HG02763 (cell line): Measurements from ENCODE around the gene GORASP2.

Experiments
- ATAC-seq: cut with Tn5 transposase; IDR thresholded peaks from one replicate; pipeline ENCODE4 v1.9.1; 2021; ENCODE audit warnings: mild to moderate bottlenecking, moderate library complexity; ENCODE audit not compliant: unreplicated experiment

GORASP2 gene

DNA sequence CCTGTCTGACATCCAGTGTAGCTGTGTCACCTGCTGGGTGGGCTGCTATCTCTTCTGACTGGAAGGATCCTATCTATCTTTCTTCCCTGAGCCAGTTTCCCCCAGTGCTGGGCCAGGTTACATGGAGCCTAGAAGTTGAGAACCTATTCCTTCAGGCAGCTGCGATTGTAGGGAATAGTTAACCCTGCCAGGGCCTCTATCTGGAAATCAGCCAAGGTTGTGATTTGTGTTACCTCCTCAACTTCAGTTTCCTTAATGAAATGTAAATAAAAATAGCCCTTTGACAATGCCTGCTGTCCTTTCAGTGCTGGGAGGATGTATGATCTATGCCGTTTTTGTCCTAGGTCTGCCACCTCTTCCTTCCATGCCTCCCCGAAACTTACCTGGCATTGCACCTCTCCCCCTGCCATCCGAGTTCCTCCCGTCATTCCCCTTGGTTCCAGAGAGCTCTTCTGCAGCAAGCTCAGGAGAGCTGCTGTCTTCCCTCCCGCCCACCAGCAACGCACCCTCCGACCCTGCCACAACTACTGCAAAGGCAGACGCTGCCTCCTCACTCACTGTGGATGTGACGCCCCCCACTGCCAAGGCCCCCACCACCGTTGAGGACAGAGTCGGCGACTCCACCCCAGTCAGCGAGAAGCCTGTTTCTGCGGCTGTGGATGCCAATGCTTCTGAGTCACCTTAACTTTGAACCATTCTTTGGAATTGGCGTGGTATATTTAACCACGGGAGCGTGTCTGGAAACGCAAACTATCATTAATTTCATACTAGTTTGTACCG lies 36.6 kb downstream of the GORASP2 start:
- ATAC-seq, result no peak

DNA sequence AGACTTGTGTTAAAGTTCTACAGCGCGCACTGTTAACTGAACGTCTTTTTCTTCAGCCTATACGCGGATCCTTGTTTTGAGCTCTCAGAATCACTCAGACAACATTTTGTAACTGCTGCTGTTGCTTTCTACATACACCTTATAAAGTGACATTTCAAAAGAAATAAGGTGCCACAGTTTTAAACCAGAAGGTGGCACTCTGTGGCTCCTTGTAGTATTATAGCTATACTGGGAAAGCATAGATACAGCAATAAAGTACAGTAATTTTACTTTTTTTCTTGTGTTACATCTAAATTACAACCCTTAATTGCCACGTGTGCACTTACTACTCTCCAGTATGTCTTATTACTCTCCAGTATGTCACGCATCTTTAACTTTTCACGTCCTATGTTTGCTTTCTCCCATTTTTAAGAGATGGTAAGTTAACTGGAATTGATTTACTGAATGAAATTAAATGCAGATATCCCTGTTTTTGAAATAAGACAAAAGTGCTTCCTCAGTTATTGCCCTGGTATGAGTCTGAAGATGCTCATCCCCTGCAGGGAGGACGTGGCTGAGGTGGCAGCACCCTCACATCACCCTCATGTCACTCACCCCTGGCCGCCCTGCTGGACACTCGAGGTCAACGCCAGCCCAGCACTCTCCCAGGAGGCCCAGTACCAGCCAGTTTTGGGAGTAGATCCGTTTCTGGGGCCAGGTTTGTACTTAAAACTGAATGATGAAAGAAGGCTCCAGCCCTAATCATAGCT lies 37.8 kb downstream of the GORASP2 start:
- ATAC-seq, result no peak

- no peak for ATAC-seq
These were observed 38.5 kb downstream of the GORASP2 start for GRCh38 chr2:170967553-170967952.

- no peak for ATAC-seq
These were observed 39.4 kb downstream of the GORASP2 start for GRCh38 chr2:170968205-170969003.

DNA sequence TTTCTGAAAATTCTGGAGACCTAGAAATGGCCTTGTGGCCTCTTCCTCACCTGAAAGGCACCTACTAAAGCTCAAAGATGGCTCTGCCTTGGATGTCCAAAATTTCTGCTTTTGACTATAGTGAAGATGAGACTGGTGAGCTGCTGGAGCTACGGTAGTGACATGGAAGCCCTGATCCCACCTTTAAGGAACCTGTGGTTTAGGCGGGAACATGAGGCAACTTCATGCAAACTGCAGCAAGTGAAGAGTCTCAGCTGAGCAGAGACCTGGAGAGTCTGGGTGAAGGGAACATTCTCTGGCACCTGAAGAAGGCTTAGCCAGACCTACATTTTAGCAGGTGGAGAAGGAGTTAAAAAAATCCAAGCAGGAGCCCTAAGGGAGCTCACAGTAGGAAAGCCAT lies 40.0 kb downstream of the GORASP2 start:
- no peak for ATAC-seq

- ATAC-seq, result no peak
These were observed 40.9 kb downstream of the GORASP2 start for GRCh38 chr2:170969872-170970496.

- no peak for ATAC-seq
These were observed 42.0 kb downstream of the GORASP2 start for GRCh38 chr2:170971071-170971470.

GRCh38 chr2:170972296-170973224 lies 43.5 kb downstream of the GORASP2 start:
- ATAC-seq, result no peak

DNA sequence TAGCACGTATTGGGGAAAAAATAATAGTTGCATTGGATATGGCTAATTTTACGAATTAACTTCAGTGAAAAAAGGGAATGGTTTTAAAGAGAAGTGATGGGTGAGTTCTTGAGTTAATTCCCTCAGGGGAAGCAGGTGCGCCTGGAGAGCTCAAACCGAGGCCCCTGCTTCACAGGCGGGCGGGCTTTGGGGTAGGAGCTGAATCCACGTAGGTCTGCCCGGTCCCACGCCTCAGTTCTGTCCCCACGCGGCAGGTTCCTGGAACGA lies 44.1 kb downstream of the GORASP2 start:
- ATAC-seq, result no peak

DNA sequence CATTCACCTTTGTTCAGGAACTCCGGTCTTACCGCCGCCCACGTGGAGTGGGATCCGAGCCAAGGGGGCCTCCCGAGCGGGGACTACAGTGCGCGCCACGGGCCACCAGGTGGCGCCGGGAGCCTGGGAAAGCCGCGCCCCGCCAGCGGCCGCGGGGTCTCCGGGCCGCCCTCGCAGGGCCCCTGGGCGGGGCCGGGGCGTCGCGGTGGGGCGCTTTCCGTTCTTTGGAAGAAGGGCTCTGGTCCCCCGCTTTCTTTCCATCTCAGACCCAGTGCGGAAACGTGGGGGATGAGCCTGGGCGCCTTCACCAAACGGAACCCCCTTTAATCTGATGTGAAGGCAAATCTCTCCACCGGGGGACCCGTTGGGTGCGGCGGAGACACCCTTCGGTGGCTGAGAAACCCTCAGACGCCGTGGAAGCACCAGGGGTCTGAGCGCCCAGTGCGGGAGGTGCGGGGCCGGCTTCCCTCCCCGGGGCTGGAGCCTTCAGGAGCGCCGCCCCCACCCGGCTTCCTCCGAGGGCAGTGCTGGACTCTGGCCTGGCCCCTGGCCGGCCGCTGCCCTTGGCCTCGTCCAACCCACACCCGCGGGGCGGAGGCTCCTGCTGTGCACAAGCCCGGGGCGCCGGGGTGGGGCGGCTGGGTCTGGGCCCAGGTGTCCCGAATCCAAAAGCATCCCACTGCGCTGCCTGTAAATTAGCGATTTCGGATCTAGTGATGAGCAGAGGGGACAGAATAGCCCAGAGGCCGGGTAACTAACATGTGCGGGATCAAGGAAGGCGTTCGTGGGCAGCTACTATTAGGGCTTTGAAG lies 44.6 kb downstream of the GORASP2 start:
- ATAC-seq, result peak; percentile 94

- ATAC-seq, result no peak
These were observed 45.4 kb downstream of the GORASP2 start for GRCh38 chr2:170974304-170974993.

GRCh38 chr2:170975127-170975942 lies 46.3 kb downstream of the GORASP2 start:
- no peak for ATAC-seq

DNA sequence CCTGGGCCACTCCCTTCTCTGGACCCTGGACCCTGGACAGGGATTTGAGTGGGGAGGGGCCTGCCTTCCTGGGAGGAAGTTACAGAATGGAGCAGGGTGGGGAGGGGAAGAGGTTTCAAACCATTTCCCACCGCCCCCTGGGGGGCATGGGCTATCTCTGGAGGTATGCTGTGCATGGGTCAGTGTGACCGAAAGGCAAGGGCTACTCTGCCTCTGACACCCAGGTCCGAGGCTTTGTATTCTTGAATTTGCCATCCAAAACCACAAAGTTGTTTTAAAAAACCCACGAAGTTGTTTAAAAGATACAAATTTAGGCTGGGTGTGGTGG lies 46.9 kb downstream of the GORASP2 start:
- no peak for ATAC-seq

- ATAC-seq, result no peak
These were observed 55.0 kb downstream of the GORASP2 start for GRCh38 chr2:170984079-170984478.

DNA sequence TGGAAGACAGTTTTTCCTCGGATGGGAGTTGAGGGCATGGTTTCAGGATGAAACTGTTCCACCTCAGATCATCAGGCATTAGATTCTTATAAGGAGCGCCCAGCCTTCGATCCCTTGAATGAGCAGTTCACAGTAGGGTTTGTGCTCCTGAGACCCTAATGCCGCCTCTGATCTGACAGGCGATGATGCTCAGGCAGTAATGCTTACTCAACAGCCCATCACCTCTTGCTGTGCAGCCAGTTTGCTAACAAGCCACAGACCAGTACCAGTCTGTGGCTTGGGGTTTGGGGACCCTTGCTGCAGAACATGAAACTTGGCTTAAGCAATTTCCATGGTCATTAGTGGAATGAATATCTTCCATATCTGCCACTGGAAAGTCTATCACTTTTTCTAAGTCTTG lies 56.4 kb downstream of the GORASP2 start:
- ATAC-seq, result no peak

DNA sequence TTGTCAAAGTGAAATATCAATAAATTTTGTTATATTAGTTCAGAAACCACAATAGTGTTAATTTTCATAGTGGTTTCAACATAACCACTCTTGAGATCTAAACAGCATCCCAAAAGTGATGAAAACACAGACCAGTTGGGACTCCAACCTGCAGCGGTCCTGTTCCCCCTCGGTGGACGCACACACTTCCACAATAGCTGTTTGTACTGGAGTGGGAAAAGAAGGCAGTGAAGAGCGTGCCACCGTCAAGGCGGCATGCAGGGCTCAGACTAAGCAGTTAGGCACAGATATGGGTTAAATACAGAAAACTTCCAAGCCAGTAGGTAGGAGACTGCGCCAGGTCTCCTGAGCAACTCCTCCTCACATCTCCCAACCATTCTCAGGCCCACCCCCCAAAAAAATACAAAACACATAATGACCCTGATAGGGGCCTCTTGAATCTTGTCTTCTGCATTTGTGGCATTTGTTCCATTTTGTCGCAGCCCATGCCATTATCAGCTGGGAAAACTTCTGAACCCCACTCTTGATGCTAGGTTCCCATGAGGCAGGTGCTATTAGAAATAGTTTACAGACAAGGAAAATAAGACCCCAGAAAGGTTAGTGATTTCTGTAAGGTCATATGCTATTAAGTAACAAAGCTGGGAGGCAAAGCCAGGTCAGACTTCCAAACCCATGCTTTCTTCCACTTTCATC lies 57.7 kb downstream of the GORASP2 start:
- no peak for ATAC-seq

DNA sequence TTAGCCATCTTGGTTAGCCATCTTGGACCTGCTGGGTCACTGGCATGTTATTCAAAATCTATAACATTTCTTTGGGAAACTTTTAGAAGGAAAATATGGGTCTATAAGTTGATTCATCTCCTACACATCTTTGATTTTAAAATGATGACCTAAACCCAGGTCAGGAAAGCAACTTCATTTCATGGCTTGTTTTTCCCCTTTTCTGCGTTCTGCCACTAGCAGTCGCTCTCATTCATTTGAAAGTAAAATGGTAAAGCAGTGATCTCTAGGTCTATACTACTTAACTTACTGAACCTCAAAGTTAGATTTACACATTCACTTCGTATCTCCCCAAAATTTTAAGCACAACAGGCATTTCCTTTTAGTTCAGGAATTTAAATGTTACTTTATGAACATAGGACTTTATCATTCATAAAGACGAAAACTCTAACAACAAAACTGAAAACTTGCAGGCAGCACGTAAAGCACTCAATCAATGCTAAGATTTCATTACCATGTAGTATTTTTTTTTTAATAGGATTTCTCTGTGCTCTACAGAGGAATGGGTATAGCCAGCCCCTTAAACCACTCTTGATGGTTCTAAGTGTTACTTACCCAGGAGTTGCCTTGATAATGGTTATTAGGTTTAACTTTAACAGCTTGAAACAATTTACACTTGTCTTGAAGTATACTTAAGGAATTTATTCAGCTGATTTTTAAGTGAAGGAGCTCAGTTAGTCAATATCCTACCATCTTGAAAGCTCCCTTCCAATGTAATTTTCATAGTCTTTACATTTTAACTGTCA lies 62.5 kb downstream of the GORASP2 start:
- ATAC-seq, result no peak
